ENCODE data around the gene SND1.
"Not testable (repeated sequence)": the region's sequence is repeated elsewhere in the genome, so short reads cannot be mapped to it uniquely, and the experiment has no call there.

Gene SND1

GRCh38 chr7:127837816-127838410, 185.9 kb downstream of the SND1 start:
- DNase-seq = not testable (repeated sequence)

- DNase-seq = no peak
Measured at GRCh38 chr7:127838816-127839415, 186.9 kb downstream of the SND1 start.

- no peak for DNase-seq
Measured at GRCh38 chr7:127840226-127840951, 188.4 kb downstream of the SND1 start.

GRCh38 chr7:127844165-127844564, 192.2 kb downstream of the SND1 start:
- DNase-seq = no peak

- peak; percentile 11 to 26 for DNase-seq
Measured at GRCh38 chr7:127844707-127845331, 192.8 kb downstream of the SND1 start.

GRCh38 chr7:127845522-127846214, 193.7 kb downstream of the SND1 start:
- no peak for DNase-seq

- DNase-seq = no peak
Measured at GRCh38 chr7:127847641-127848040, 195.6 kb downstream of the SND1 start.

- no peak for DNase-seq
Measured at GRCh38 chr7:127848241-127848640, 196.2 kb downstream of the SND1 start.

- DNase-seq = no peak
Measured at GRCh38 chr7:127850195-127850594, 198.2 kb downstream of the SND1 start.

- no peak for DNase-seq
Measured at GRCh38 chr7:127854383-127854782, 202.4 kb downstream of the SND1 start.

GRCh38 chr7:127857464-127857841, 205.5 kb downstream of the SND1 start:
- DNase-seq = no peak

GRCh38 chr7:127858091-127858914, 206.3 kb downstream of the SND1 start:
- DNase-seq = no peak

GRCh38 chr7:127858915-127859189, 206.9 kb downstream of the SND1 start:
- DNase-seq = no peak

- DNase-seq = no peak
Measured at GRCh38 chr7:127859330-127859729, 207.3 kb downstream of the SND1 start.

- no peak for DNase-seq
Measured at GRCh38 chr7:127862525-127862924, 210.5 kb downstream of the SND1 start.

GRCh38 chr7:127863082-127863481, 211.1 kb downstream of the SND1 start:
- no peak for DNase-seq

- DNase-seq = no peak
Measured at GRCh38 chr7:127865466-127865865, 213.5 kb downstream of the SND1 start.

- peak; percentile 35 to 44 for DNase-seq
Measured at GRCh38 chr7:127870231-127870907, 218.4 kb downstream of the SND1 start.

- DNase-seq = no peak
Measured at GRCh38 chr7:127871226-127871625, 219.2 kb downstream of the SND1 start.

- peak in 1 of 2 donors; percentile 28 for DNase-seq
Measured at GRCh38 chr7:127872122-127872521, 220.1 kb downstream of the SND1 start.

GRCh38 chr7:127873151-127873550, 221.2 kb downstream of the SND1 start:
- DNase-seq = no peak
